Mesendoderm (in vitro differentiated cells): ENCODE results near the gene RNMT. TPM values are rescaled to one million over a fixed set of nuclear protein-coding genes. Genes with fewer than 3 reads are reported as not detected.
"Not testable (repeated sequence)": the region's sequence is repeated elsewhere in the genome, so short reads cannot be mapped to it uniquely, and the experiment has no call there.

Experiments
- DNase-seq: peaks from one replicate; pipeline ENCODE4 v3.0.0; 2013
- H2AK5ac ChIP-seq: 2 replicates; pipeline ENCODE4 v1.6.1; 2013; ENCODE audit warnings: low read length, inconsistent platforms
- H2BK120ac ChIP-seq: 2 replicates; pipeline ENCODE4 v1.6.1; 2013; ENCODE audit warnings: low read depth, mild to moderate bottlenecking, low read length, moderate library complexity, mixed read lengths
- H2BK15ac ChIP-seq: replicated peaks from 2 replicates; pipeline ENCODE4 v1.6.1; 2013; ENCODE audit warnings: low read depth, mild to moderate bottlenecking, moderate library complexity
- H2BK5ac ChIP-seq: 2 replicates; pipeline ENCODE4 v1.6.1; 2013; ENCODE audit warnings: low read length, inconsistent platforms
- H3K18ac ChIP-seq: 2 replicates; pipeline ENCODE4 v1.6.1; 2013; ENCODE audit warnings: mild to moderate bottlenecking, low read length, mixed read lengths
- H3K23ac ChIP-seq: one replicate; pipeline ENCODE4 v1.6.1; 2013; ENCODE audit warnings: low read length
- H3K27ac ChIP-seq: 2 replicates; pipeline ENCODE4 v1.5.1; 2013; ENCODE audit warnings: low read depth, mild to moderate bottlenecking, inconsistent platforms, low read length, moderate library complexity
- H3K27me3 ChIP-seq: 2 replicates; pipeline ENCODE4 v1.6.1; 2013; ENCODE audit warnings: low read length, control low read depth, mild to moderate bottlenecking, inconsistent platforms; ENCODE audit not compliant: insufficient read depth, poor library complexity
- H3K36me3 ChIP-seq: 2 replicates; pipeline ENCODE4 v1.6.1; 2013; ENCODE audit warnings: low read length, inconsistent platforms; ENCODE audit not compliant: control insufficient read depth, insufficient read depth
- H3K4ac ChIP-seq: one replicate; pipeline ENCODE4 v1.6.1; 2013; ENCODE audit warnings: low read depth, mild to moderate bottlenecking, low read length, moderate library complexity
- H3K4me1 ChIP-seq: 2 replicates; pipeline ENCODE4 v1.6.1; 2013; ENCODE audit warnings: low read depth, low read length, inconsistent platforms; ENCODE audit not compliant: control insufficient read depth
- H3K4me2 ChIP-seq: 2 replicates; pipeline ENCODE4 v1.6.1; 2013; ENCODE audit warnings: low read length
- H3K4me3 ChIP-seq: 2 replicates; pipeline ENCODE4 v1.5.1; 2013; ENCODE audit warnings: mild to moderate bottlenecking, low read length
- H3K56ac ChIP-seq: one replicate; pipeline ENCODE4 v1.6.1; 2013; ENCODE audit warnings: low read length
- H3K79me1 ChIP-seq: 2 replicates; pipeline ENCODE4 v1.6.1; 2013; ENCODE audit warnings: low read length, inconsistent platforms
- H3K79me2 ChIP-seq: 2 replicates; pipeline ENCODE4 v1.6.1; 2013; ENCODE audit warnings: mild to moderate bottlenecking, low read length; ENCODE audit not compliant: control insufficient read depth, insufficient read depth
- H3K9ac ChIP-seq: 2 replicates; pipeline ENCODE4 v1.6.1; 2013; ENCODE audit warnings: low read length, inconsistent platforms
- H4K5ac ChIP-seq: one replicate; pipeline ENCODE4 v1.6.1; 2013; ENCODE audit warnings: low read length
- H4K8ac ChIP-seq: one replicate; pipeline ENCODE4 v1.6.1; 2013; ENCODE audit warnings: low read depth, mild to moderate bottlenecking, control low read depth, low read length, moderate library complexity
- whole genome bisulfite sequencing: extraction: QIAGEN DNeasy Blood & Tissue Kit; methylation state at CpG from one replicate; pipeline ENCODE4 v1.1.7; 2013; ENCODE audit warnings: low lambda C conversion rate, missing lambda C conversion rate; ENCODE audit not compliant: insufficient coverage; ENCODE audit errors: extremely low coverage; 5-methylcytosine and 5-hydroxymethylcytosine counted together
- polyA plus RNA-seq, 2 experiments: library from polyadenylated mRNA; stranded (reverse); fragments of 200-250 nt; gene quantifications; one replicate each; pipeline ENCODE4 v1.2.3, GENCODE V29; 2013

Gene RNMT
- 52.5 TPM for polyA plus RNA-seq (2013, experiment 1 of 2)
- 52.6 TPM for polyA plus RNA-seq (2013, experiment 2 of 2)

DNA sequence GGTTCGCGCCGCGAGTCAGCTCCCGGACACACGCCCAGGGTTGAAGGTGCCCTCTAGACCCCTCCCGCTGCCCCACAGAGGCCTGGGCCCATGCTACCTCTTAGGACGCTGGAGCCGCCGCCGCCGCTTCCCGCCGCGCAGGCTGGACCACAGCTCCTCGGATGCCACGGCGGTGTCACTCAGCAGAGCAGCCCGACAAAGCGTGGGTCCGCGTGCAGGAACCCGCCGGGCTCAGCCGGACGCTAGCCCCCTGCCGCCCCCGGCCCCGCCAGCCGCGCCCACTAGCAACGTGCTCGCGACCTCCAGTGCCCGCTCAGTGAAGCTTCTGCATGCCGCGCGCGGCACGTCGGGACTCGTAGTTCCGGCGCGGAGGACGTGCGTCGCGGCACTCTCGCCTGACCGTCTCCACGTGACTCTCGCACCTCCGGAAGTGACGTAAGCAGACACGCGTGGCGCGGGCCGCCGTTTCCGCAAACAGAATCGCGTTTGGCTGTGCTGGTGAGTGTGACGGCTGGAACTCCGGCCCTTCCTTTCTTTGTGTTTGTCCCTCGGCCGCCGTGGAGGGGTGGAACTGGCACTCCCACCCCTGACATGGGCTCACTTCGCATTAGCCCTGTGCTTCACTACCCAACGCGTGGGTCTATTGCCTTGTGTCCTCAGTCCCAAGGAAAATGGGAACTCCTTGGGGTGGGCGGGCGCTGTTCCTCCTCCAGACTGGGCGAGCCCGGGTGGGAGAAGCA lies at the start of gene RNMT, which contains the start of gene FAM210A:
RNMT (plus strand) TSS at position 442 of the 740 bp plus-strand sequence. CDS start 4,845 bp downstream, outside the sequence.
FAM210A (minus strand) TSS at position 327 of the 740 bp plus-strand sequence. CDS start 44,481 bp downstream, outside the sequence.
- Histone ChIP-seq H3K23ac (no peak within 1 kb of the TSS), H2BK120ac (no peak within 1 kb of the TSS), H3K4ac (peak within 1 kb of the TSS; percentile 87), H3K18ac (peak within 1 kb of the TSS; percentile 56), H3K56ac (peak within 1 kb of the TSS; percentile 95), H3K4me2 (peak within 1 kb of the TSS; percentile 82), H4K8ac (no peak within 1 kb of the TSS), H2BK5ac (no peak within 1 kb of the TSS), H3K79me1 (peaks cover 20% of the 10 kb centered on the region), H2BK15ac (no peak within 1 kb of the TSS), H3K9ac (peak within 1 kb of the TSS; percentile 86), H3K36me3 (no peaks in the 10 kb centered on the region), H3K79me2 (peaks cover 47% of the 10 kb centered on the region), H4K5ac (no peak within 1 kb of the TSS), H3K4me1 (peaks cover 2% of the 10 kb centered on the region), H3K4me3 (peak within 1 kb of the TSS; percentile 96), H3K27ac (peak within 1 kb of the TSS; percentile 39), H3K27me3 (no peaks in the 10 kb centered on the region), H2AK5ac (no peak within 1 kb of the TSS)
- DNase-seq: peak; percentile 97
- no CpG with 5 or more reads among the region's 76 CpGs for WGBS

GRCh38 chr18:13677350-13677749 lies 49.1 kb upstream of the RNMT start:
- H3K79me1 ChIP-seq, H2BK120ac ChIP-seq, H3K27me3 ChIP-seq, H3K36me3 ChIP-seq, H3K27ac ChIP-seq, H3K4me1 ChIP-seq, H3K4ac ChIP-seq, H3K9ac ChIP-seq, H4K8ac ChIP-seq, H3K23ac ChIP-seq, DNase-seq, H3K18ac ChIP-seq, H3K4me3 ChIP-seq, H3K4me2 ChIP-seq, H3K79me2 ChIP-seq, H4K5ac ChIP-seq, H2AK5ac ChIP-seq, H2BK15ac ChIP-seq, H2BK5ac ChIP-seq: not testable (repeated sequence)
- H3K56ac ChIP-seq: peak overlapping the region; percentile 25
- no CpG with 5 or more reads among the region's 13 CpGs for WGBS

DNA sequence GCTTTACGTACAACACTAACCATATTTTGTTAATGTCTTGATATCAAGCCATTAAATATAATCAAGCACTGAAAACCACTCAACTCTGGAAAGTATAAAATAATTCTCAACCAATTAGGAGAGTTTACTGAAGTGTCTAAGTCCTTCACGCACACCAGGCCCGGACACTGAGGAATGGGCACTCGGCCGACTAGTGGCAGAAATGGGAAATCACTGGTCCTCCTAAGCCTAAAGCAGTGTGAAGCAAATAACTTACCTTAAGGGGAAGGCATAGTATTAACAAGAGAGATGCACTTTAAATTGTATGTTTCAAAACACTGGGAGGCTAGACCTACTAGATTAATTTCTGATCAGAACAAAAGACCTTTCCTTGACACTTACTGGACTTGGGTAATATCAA lies 45.9 kb upstream of the RNMT start:
- H3K9ac ChIP-seq: no peak overlapping the region
- no peak overlapping the region for H4K5ac ChIP-seq
- no peak overlapping the region for H3K4ac ChIP-seq
- no peak overlapping the region for H3K56ac ChIP-seq
- no CpG with 5 or more reads among the region's 5 CpGs for WGBS
- H2BK15ac ChIP-seq: no peak overlapping the region
- H2BK5ac ChIP-seq: no peak overlapping the region
- peaks cover 7% of the 10 kb centered on the region for H3K79me2 ChIP-seq
- H3K79me1 ChIP-seq: peaks cover 2% of the 10 kb centered on the region
- H3K4me3 ChIP-seq: no peak overlapping the region
- H3K27ac ChIP-seq: no peak overlapping the region
- no peak overlapping the region for H2BK120ac ChIP-seq
- no peak overlapping the region for H2AK5ac ChIP-seq
- H4K8ac ChIP-seq: no peak overlapping the region
- DNase-seq: peak; percentile 67
- H3K27me3 ChIP-seq: no peaks in the 10 kb centered on the region
- H3K18ac ChIP-seq: no peak overlapping the region
- H3K4me1 ChIP-seq: peaks cover 1% of the 10 kb centered on the region
- no peak overlapping the region for H3K4me2 ChIP-seq
- no peak overlapping the region for H3K23ac ChIP-seq
- no peaks in the 10 kb centered on the region for H3K36me3 ChIP-seq

- Histone ChIP-seq H3K4me1 (peaks cover 3% of the 10 kb centered on the region), H3K4me3 (no peak overlapping the region), H2AK5ac (no peak overlapping the region), H3K36me3 (no peaks in the 10 kb centered on the region), H3K27ac (no peak overlapping the region), H3K56ac (no peak overlapping the region), H3K79me2 (peaks cover 7% of the 10 kb centered on the region), H3K4ac (no peak overlapping the region), H3K23ac (no peak overlapping the region), H3K18ac (no peak overlapping the region), H2BK15ac (no peak overlapping the region), H4K5ac (no peak overlapping the region), H2BK120ac (no peak overlapping the region), H2BK5ac (no peak overlapping the region), H3K79me1 (peaks cover under 1% of the 10 kb centered on the region), H3K9ac (no peak overlapping the region), H3K27me3 (no peaks in the 10 kb centered on the region), H4K8ac (no peak overlapping the region), H3K4me2 (no peak overlapping the region)
- no peak for DNase-seq
- WGBS: no CpG with 5 or more reads among the region's 6 CpGs
These were observed 44.8 kb upstream of the RNMT start for GRCh38 chr18:13681701-13682100.

GRCh38 chr18:13684546-13684945 lies 41.9 kb upstream of the RNMT start:
- Histone ChIP-seq H3K79me2 (peaks cover 9% of the 10 kb centered on the region), H3K18ac (no peak overlapping the region), H3K27me3 (no peaks in the 10 kb centered on the region), H2AK5ac (no peak overlapping the region), H3K4ac (no peak overlapping the region), H3K79me1 (peaks cover 5% of the 10 kb centered on the region), H3K27ac (no peak overlapping the region), H3K9ac (no peak overlapping the region), H4K8ac (no peak overlapping the region), H2BK120ac (no peak overlapping the region), H3K4me2 (no peak overlapping the region), H3K4me3 (no peak overlapping the region), H2BK15ac (no peak overlapping the region), H4K5ac (no peak overlapping the region), H3K23ac (no peak overlapping the region), H3K36me3 (no peaks in the 10 kb centered on the region), H3K56ac (no peak overlapping the region), H2BK5ac (no peak overlapping the region), H3K4me1 (peaks cover 6% of the 10 kb centered on the region)
- peak; percentile 42 for DNase-seq
- WGBS: 100% methylated on average over 1 of the region's 4 CpGs
